GM04503 (cell line): ENCODE measurements around the gene SLC38A9.
A peak's percentile ranks its signal among the peaks of the same experiment; 100 is the strongest.
"Not testable (repeated sequence)": the region's sequence is repeated elsewhere in the genome, so short reads cannot be mapped to it uniquely, and the experiment has no call there.

Experiments
- DNase-seq: peaks from one replicate; pipeline ENCODE4 v3.0.0-alpha.2; 2012; ENCODE audit warnings: low read depth

The SLC38A9 gene

GRCh38 chr5:55610542-55610941, 101.6 kb downstream of the SLC38A9 start:
- DNase-seq: no peak

GRCh38 chr5:55609413-55609812, 102.7 kb downstream of the SLC38A9 start:
- DNase-seq: no peak

- no peak for DNase-seq
Measured at GRCh38 chr5:55608595-55609349, 103.4 kb downstream of the SLC38A9 start.

- DNase-seq: not testable (repeated sequence)
Measured at GRCh38 chr5:55607309-55607708, 104.8 kb downstream of the SLC38A9 start.

GRCh38 chr5:55604611-55605067, 107.5 kb downstream of the SLC38A9 start:
- peak; percentile 40 for DNase-seq

GRCh38 chr5:55603922-55604321, 108.2 kb downstream of the SLC38A9 start:
- DNase-seq: peak; percentile 60

- DNase-seq: no peak
Measured at GRCh38 chr5:55601628-55602027, 110.5 kb downstream of the SLC38A9 start.

GRCh38 chr5:55601204-55601618, 110.9 kb downstream of the SLC38A9 start:
- DNase-seq: peak; percentile 97

- DNase-seq: peak; percentile 41
Measured at GRCh38 chr5:55600497-55601203, 111.5 kb downstream of the SLC38A9 start.

- DNase-seq: no peak
Measured at GRCh38 chr5:55600086-55600485, 112.0 kb downstream of the SLC38A9 start.

GRCh38 chr5:55599148-55600050, 112.7 kb downstream of the SLC38A9 start:
- no peak for DNase-seq

GRCh38 chr5:55597014-55597981, 114.8 kb downstream of the SLC38A9 start:
- peak; percentile 84 for DNase-seq

GRCh38 chr5:55594671-55595070, 117.5 kb downstream of the SLC38A9 start:
- no peak for DNase-seq

- no peak for DNase-seq
Measured at GRCh38 chr5:55593115-55593472, 119.0 kb downstream of the SLC38A9 start.

- DNase-seq: no peak
Measured at GRCh38 chr5:55592388-55593114, 119.6 kb downstream of the SLC38A9 start.

- DNase-seq: no peak
Measured at GRCh38 chr5:55591686-55592085, 120.4 kb downstream of the SLC38A9 start.

- no peak for DNase-seq
Measured at GRCh38 chr5:55585206-55585610, 126.9 kb downstream of the SLC38A9 start.

GRCh38 chr5:55584398-55585205, 127.5 kb downstream of the SLC38A9 start:
- no peak for DNase-seq

GRCh38 chr5:55583578-55583977, 128.5 kb downstream of the SLC38A9 start:
- DNase-seq: no peak

- no peak for DNase-seq
Measured at GRCh38 chr5:55582256-55582655, 129.9 kb downstream of the SLC38A9 start.
